DND-41 (cell line): Measurements from ENCODE around the gene SLC4A7.

Experiments
- ATAC-seq: fragments of 200-7000 bp; cut with Tn5 transposase; 3 replicates; pipeline ENCODE4 v1.9.1; 2021; ENCODE audit warnings: low read depth; ENCODE audit not compliant: insufficient read depth
- DNase-seq: peaks from one replicate; pipeline ENCODE4 v3.0.0-alpha.2; 2020
- H2AFZ ChIP-seq: 2 replicates; pipeline ENCODE4 v1.6.0; 2012; ENCODE audit warnings: low read depth, low read length
- H3K27ac ChIP-seq: 2 replicates; pipeline ENCODE4 v1.5.1; 2012; ENCODE audit warnings: low read length, inconsistent platforms
- H3K27me3 ChIP-seq: fragments of 200-600 bp; sonication (generic); 2 replicates; pipeline ENCODE4 v1.6.0; 2012; ENCODE audit warnings: low read length, mild to moderate bottlenecking, inconsistent platforms; ENCODE audit not compliant: insufficient read depth, poor library complexity
- H3K36me3 ChIP-seq: 2 replicates; pipeline ENCODE4 v1.5.1; 2012; ENCODE audit warnings: low read length, inconsistent platforms; ENCODE audit not compliant: insufficient read depth
- H3K4me1 ChIP-seq: 2 replicates; pipeline ENCODE4 v1.5.1; 2012; ENCODE audit warnings: mild to moderate bottlenecking, low read length; ENCODE audit not compliant: insufficient read depth
- H3K4me2 ChIP-seq: 2 replicates; pipeline ENCODE4 v1.6.0; 2012; ENCODE audit warnings: mild to moderate bottlenecking, moderate library complexity, low read length, inconsistent platforms; ENCODE audit not compliant: insufficient read depth
- H3K4me3 ChIP-seq, 2 experiments: fragments of 200-600 bp in 1 of 2; shearing (Covaris generic) in 1 of 2; 2 replicates each; pipeline ENCODE4 v1.5.1; 2012 to 2016; ENCODE audit warnings: inconsistent platforms in 2 of 2, low read length in 2 of 2, mild to moderate bottlenecking in 2 of 2, low read depth in 1 of 2, moderate library complexity in 1 of 2
- H3K79me2 ChIP-seq: 2 replicates; pipeline ENCODE4 v1.6.0; 2012; ENCODE audit warnings: low read length, inconsistent platforms; ENCODE audit not compliant: insufficient read depth
- H3K9ac ChIP-seq: 2 replicates; pipeline ENCODE4 v1.6.0; 2012; ENCODE audit warnings: low read depth, mild to moderate bottlenecking, inconsistent platforms, low read length, moderate library complexity
- H3K9me3 ChIP-seq: 2 replicates; pipeline ENCODE4 v1.5.1; 2012; ENCODE audit warnings: low read length, moderate library complexity, mild to moderate bottlenecking, inconsistent platforms; ENCODE audit not compliant: insufficient read depth, severe bottlenecking
- H4K20me1 ChIP-seq: 2 replicates; pipeline ENCODE4 v1.6.0; 2012; ENCODE audit warnings: low read length; ENCODE audit not compliant: insufficient read depth
- CTCF ChIP-seq: IDR thresholded peaks from 2 replicates; pipeline ENCODE4 v1.5.1; 2012; ENCODE audit warnings: borderline replicate concordance, low read length, moderate library complexity, mild to moderate bottlenecking; ENCODE audit not compliant: poor library complexity, severe bottlenecking; ENCODE audit errors: extremely low read depth
- EZH2 ChIP-seq: IDR thresholded peaks from 3 replicates; pipeline ENCODE4 v1.6.1; 2012; ENCODE audit warnings: borderline replicate concordance, low read depth, mild to moderate bottlenecking, moderate library complexity, low read length, inconsistent platforms; ENCODE audit not compliant: severe bottlenecking

The SLC4A7 gene

GRCh38 chr3:27344192-27344591, 140.0 kb downstream of the SLC4A7 start:
- Histone ChIP-seq H4K20me1 (no peaks in the 10 kb centered on the region), H3K27me3 (no peaks in the 10 kb centered on the region), H3K4me3 (no peak overlapping the region), H3K36me3 (no peaks in the 10 kb centered on the region), H3K27ac (no peak overlapping the region), H3K9me3 (no peaks in the 10 kb centered on the region), H2AFZ (no peak overlapping the region), H3K79me2 (no peaks in the 10 kb centered on the region), H3K4me1 (peaks cover 8% of the 10 kb centered on the region), H3K4me2 (no peak overlapping the region), H3K9ac (no peak overlapping the region)
- no peak for TF ChIP-seq CTCF
- TF ChIP-seq EZH2, result no peak
- DNase-seq, result no peak
- ATAC-seq, result no peak

GRCh38 chr3:27342267-27342666, 141.9 kb downstream of the SLC4A7 start:
- H3K79me2 ChIP-seq, result no peaks in the 10 kb centered on the region
- no peaks in the 10 kb centered on the region for H3K27me3 ChIP-seq
- no peak overlapping the region for H3K4me3 ChIP-seq
- peaks cover 7% of the 10 kb centered on the region for H3K4me1 ChIP-seq
- DNase-seq, result no peak
- H3K9me3 ChIP-seq, result no peaks in the 10 kb centered on the region
- no peak for ATAC-seq
- H2AFZ ChIP-seq, result no peak overlapping the region
- no peaks in the 10 kb centered on the region for H4K20me1 ChIP-seq
- no peak overlapping the region for H3K27ac ChIP-seq
- no peaks in the 10 kb centered on the region for H3K36me3 ChIP-seq
- no peak overlapping the region for H3K4me2 ChIP-seq
- TF ChIP-seq EZH2 (no peak), CTCF (no peak)
- H3K9ac ChIP-seq, result no peak overlapping the region

GRCh38 chr3:27340534-27340933, 143.7 kb downstream of the SLC4A7 start:
- peak; percentile 78 for ATAC-seq

More at GRCh38 chr3:27340534-27340933, 143.7 kb downstream of the SLC4A7 start:
- no peak for TF ChIP-seq CTCF
- TF ChIP-seq EZH2, result no peak
- H3K27me3 ChIP-seq, result no peaks in the 10 kb centered on the region
- H3K36me3 ChIP-seq, result no peaks in the 10 kb centered on the region
- no peak overlapping the region for H3K4me3 ChIP-seq
- H3K79me2 ChIP-seq, result no peaks in the 10 kb centered on the region
- no peaks in the 10 kb centered on the region for H3K9me3 ChIP-seq
- H3K27ac ChIP-seq, result no peak overlapping the region; the same call in 1 of the 2 replicates
- no peak overlapping the region for H3K4me2 ChIP-seq
- H2AFZ ChIP-seq, result no peak overlapping the region
- peaks cover 5% of the 10 kb centered on the region for H3K4me1 ChIP-seq
- DNase-seq, result no peak
- H4K20me1 ChIP-seq, result no peaks in the 10 kb centered on the region
- H3K9ac ChIP-seq, result no peak overlapping the region
